ENCODE data around the gene PTPN18. TPM values are rescaled to one million over a fixed set of nuclear protein-coding genes. Genes with fewer than 3 reads are reported as not detected.
"Not testable (repeated sequence)": the region's sequence is repeated elsewhere in the genome, so short reads cannot be mapped to it uniquely, and the experiment has no call there.

Gene PTPN18, protein sequence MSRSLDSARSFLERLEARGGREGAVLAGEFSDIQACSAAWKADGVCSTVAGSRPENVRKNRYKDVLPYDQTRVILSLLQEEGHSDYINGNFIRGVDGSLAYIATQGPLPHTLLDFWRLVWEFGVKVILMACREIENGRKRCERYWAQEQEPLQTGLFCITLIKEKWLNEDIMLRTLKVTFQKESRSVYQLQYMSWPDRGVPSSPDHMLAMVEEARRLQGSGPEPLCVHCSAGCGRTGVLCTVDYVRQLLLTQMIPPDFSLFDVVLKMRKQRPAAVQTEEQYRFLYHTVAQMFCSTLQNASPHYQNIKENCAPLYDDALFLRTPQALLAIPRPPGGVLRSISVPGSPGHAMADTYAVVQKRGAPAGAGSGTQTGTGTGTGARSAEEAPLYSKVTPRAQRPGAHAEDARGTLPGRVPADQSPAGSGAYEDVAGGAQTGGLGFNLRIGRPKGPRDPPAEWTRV
- total RNA-seq = 10 to 100 TPM; 36.4 to 37.2 TPM

DNA sequence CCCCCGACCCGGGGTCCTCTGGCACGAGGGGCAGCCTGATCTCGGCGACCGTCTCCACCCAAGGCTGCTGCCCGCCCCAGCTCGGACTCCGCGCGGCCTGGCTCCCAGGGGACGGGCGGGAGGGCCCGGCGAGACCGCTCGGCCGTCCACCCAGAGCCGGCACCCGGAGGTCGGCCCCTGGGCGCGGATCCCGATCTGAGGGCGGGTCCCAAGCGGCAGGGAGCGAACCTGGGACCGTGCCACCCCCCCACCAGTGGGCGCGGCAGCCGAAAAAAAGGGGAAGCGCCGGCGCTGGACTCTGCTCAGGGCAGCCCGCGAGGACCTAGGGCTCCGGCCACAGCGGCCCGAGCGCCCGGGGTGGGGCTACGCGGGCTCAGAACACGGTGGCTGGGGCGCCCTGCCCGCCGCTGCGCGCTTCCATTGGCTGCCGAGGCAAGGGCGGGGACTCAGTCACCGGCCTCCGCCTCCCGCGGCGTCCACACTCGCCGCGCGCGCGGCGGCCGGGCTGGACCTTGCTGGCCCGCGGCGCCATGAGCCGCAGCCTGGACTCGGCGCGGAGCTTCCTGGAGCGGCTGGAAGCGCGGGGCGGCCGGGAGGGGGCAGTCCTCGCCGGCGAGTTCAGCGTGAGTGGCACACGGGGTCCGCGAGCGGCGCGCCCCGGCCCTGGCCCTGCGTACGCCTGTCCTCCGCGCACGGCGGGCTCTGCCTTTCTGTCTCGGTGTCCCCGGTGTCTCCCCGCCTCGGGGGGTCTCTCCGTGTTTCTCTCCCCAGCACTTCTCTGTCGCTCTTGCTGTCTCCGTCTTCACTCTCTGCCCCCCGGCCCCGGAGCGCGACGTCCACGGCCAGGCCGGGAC, at the start of gene PTPN18:
Gene PTPN18 (plus strand): TSS at position 479 of the 854 bp plus-strand sequence. CDS start 52 bp downstream, at position 531.
- Mint-ChIP-seq H3K4me1 (peaks cover 5% of the 10 kb centered on the region), H3K27me3 (peaks cover 3% of the 10 kb centered on the region), H3K36me3 (no peaks in the 10 kb centered on the region), H3K4me3 (peak within 1 kb of the TSS; percentile 81), H3K9me3 (no peaks in the 10 kb centered on the region), H3K27ac (no peak within 1 kb of the TSS)
- peak; percentile 67 for DNase-seq

DNA sequence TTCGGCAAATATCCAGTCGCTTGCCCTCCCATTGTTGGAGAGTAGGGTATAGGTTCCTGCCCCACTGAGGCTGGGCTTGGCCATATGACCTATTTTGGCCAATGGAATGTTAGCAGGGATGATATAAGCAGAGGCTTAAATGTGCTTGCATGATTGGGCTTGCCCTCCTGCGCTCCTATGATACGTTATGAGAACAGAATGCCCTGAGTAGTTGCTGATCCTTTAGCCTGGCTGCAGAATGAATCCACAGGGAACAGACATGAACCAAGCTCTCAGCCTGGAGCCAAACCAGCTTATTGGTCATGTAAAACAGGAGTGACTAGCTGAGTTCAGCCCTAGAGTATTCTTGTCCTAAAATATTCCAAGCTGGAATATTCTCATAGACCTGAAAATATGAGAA, 48.0 kb upstream of the PTPN18 start:
- no peaks in the 10 kb centered on the region for H3K9me3 Mint-ChIP-seq
- no peak overlapping the region for H3K4me3 Mint-ChIP-seq
- H3K27me3 Mint-ChIP-seq = peaks cover 4% of the 10 kb centered on the region
- no peak overlapping the region for H3K27ac Mint-ChIP-seq
- DNase-seq = no peak
- H3K36me3 Mint-ChIP-seq = no peaks in the 10 kb centered on the region
- no peaks in the 10 kb centered on the region for H3K4me1 Mint-ChIP-seq

DNA sequence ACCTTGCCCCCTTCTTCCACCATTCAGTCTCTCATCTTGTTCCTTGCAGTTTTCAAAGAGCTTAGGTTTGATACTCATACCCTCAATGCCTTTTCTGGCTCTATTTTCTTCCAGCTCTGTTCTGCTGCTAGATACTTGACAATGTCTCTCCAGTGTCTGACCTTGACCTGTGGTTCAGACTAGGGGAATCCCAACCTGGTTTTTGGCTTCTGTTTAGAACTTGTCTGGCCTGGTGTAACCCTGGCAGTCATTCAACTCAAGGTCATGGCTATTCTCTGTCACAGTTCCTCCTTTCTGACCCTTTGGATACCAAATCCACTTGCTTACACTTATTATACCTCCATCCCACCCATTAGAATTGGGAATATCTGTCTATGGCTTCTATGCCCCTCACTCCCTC, 45.0 kb upstream of the PTPN18 start:
- Mint-ChIP-seq H3K27me3 (no peaks in the 10 kb centered on the region), H3K36me3 (no peaks in the 10 kb centered on the region), H3K9me3 (no peaks in the 10 kb centered on the region), H3K4me3 (no peak overlapping the region), H3K4me1 (no peaks in the 10 kb centered on the region), H3K27ac (no peak overlapping the region)
- no peak for DNase-seq

DNA sequence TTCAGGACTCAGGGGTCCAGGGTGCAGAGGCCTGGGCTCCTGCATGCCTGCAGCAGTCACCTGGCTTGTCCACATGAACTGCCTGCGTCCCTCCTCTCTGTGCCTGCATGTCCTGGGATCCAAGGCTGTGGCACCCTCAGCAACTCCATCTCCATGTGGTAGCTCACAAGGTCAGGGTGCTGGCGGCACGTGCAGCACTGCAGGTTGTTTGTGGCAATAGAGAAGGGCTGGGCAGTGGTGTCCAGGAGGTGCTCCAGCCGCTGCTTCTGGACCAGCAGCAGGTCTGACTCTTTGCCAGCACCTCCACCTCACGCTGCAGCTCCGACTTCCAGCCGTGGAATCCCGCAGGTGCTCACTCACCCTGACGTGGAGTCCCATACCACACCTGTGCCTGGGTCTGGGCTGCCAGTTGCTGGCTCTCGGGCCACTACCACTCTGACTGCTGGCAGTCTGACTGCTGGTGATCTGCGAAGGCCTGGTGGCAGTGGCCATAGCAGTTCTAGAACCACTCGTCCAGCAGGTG, 42.0 kb upstream of the PTPN18 start:
- Mint-ChIP-seq H3K9me3 (no peaks in the 10 kb centered on the region), H3K27ac (no peak overlapping the region), H3K36me3 (no peaks in the 10 kb centered on the region)

DNA sequence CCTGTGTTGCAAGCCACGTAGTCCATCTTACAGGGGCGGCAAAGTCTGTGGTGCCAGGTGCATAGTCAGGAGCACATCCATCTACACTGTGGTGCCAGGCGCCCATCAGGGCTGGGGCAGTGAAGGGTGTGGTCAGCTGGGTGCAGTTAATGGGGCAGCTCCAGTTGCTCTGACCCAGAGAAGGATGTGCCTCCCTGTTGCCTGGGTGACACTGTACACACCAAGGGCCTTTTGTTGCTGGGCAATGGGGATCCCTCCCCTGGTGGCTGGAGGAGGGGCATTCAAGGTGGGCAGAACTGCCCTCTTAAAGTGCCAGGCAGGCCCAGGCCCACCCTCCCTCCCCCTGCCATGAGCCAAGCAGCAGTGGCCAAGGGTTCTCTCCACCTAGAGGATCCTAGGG, 41.5 kb upstream of the PTPN18 start:
- Mint-ChIP-seq H3K27me3 (no peaks in the 10 kb centered on the region), H3K36me3 (no peaks in the 10 kb centered on the region), H3K9me3 (no peaks in the 10 kb centered on the region), H3K4me1 (no peaks in the 10 kb centered on the region), H3K4me3 (no peak overlapping the region), H3K27ac (no peak overlapping the region)
- DNase-seq = no peak

More for the DNA sequence above, 42.0 kb upstream of the PTPN18 start:
- no peaks in the 10 kb centered on the region for H3K4me1 Mint-ChIP-seq
- no peaks in the 10 kb centered on the region for H3K27me3 Mint-ChIP-seq
- DNase-seq = no peak
- H3K4me3 Mint-ChIP-seq = no peak overlapping the region

DNA sequence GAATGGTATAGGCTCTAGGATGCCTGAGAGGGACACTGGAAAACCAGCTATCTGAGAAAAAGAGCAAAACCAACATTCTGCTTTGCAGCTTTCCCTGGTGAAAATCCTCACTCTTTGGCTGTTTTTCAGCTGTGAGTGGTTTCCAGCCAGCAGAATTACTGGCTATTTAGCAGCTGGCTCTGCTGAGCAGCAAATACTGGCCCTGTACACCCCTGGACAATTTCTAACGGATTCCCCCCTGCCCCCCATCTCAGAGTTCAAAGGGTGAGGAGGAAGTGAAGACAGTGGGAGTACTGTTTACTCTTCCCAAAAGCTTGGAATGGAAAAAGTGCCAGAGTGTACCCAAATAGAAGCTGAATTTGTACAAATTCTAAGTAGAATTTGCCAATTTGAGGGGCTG, 39.3 kb upstream of the PTPN18 start:
- no peak overlapping the region for H3K4me3 Mint-ChIP-seq
- peaks cover 3% of the 10 kb centered on the region for H3K27me3 Mint-ChIP-seq
- H3K4me1 Mint-ChIP-seq = no peaks in the 10 kb centered on the region
- H3K9me3 Mint-ChIP-seq = no peaks in the 10 kb centered on the region
- H3K27ac Mint-ChIP-seq = no peak overlapping the region
- no peaks in the 10 kb centered on the region for H3K36me3 Mint-ChIP-seq
- no peak for DNase-seq

DNA sequence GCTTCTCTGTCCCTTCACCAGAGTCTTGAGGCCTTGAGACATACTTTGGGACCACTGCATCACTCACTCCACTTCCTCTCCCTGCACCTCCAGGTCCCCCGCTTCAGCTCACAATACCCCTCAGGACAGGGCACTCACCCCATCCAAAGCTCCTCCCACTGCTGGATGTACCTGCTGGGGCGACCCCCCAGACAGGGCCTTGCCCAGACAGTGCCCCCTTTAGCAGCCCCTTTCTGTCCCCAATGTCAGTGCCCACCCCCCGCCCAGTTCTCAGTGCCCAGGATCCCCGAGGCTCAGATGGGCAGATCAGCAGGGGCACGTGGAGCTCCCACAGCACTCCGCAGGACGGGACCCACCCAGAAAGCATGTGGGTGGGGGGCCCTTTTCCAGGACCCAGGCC, 37.0 kb upstream of the PTPN18 start:
- H3K36me3 Mint-ChIP-seq = no peaks in the 10 kb centered on the region
- H3K9me3 Mint-ChIP-seq = no peaks in the 10 kb centered on the region
- DNase-seq = no peak
- H3K4me1 Mint-ChIP-seq = no peaks in the 10 kb centered on the region
- no peak overlapping the region for H3K27ac Mint-ChIP-seq
- H3K27me3 Mint-ChIP-seq = peaks cover 10% of the 10 kb centered on the region
- H3K4me3 Mint-ChIP-seq = no peak overlapping the region

DNA sequence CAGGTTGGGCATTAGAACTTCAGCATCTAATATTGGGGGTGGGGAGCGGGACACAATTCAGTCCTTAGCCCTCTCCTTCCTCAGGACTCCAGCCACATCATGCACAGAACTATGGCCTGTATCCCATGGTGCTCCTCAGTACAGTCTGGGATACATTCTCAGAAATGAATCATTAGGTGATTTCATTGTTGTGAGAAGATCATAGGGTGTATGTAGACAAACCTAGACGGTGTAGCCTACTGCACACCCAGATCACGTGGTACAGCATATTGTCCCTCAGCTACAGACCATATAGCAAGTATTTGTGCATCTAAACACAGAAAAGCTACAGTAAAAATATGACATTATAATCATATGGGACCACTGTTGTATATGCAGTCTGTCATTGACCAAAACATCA, 36.3 kb upstream of the PTPN18 start:
- no peaks in the 10 kb centered on the region for H3K4me1 Mint-ChIP-seq
- no peak overlapping the region for H3K4me3 Mint-ChIP-seq
- H3K27ac Mint-ChIP-seq = no peak overlapping the region
- no peak for DNase-seq
- peaks cover 16% of the 10 kb centered on the region for H3K27me3 Mint-ChIP-seq
- no peaks in the 10 kb centered on the region for H3K36me3 Mint-ChIP-seq
- H3K9me3 Mint-ChIP-seq = no peaks in the 10 kb centered on the region

DNA sequence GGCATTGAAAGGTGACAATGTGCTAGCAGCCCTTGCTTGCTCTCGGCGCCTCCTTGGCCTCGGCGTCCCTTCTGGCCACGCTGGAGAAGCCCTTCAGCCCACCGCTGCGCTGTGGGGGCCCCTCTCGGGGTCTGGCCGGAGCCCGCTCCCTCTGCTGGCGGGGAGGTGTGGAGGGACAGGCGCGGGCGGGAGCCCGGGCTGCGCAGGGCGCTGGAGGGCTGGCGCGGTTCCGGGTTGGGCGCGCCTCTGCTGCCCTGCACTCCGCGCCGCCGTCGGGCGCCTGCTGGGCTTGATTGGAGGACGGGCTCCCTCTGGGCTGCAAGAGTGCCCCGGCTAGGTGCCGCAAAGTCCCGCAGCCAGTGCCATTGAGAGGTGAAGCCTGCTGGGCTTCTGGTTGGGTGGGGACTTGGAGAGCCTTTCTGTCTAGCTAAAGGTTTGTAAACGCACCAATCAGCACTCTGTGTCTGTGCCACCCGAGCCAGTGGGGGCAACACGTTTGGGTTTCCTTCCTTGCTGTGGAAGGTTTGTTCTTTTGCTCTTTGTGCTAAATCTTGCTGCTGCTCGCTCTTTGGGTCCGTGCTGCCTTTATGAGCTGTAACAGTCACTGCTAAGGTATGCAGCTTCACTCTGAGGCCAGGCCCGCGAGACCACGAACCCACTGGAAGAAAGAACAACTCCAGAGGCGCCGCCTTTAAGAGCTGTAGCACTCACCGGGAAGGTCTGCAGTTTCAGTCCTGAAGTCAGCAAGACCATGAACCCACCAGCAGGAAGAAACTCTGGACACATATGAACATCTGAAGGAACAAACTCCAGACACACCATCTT, 27.9 kb upstream of the PTPN18 start:
- no peak for DNase-seq
- Mint-ChIP-seq H3K9me3 (no peaks in the 10 kb centered on the region), H3K27ac (no peak overlapping the region), H3K4me3 (no peak overlapping the region), H3K36me3 (no peaks in the 10 kb centered on the region), H3K4me1 (peaks cover 7% of the 10 kb centered on the region), H3K27me3 (peaks cover 60% of the 10 kb centered on the region)

DNA sequence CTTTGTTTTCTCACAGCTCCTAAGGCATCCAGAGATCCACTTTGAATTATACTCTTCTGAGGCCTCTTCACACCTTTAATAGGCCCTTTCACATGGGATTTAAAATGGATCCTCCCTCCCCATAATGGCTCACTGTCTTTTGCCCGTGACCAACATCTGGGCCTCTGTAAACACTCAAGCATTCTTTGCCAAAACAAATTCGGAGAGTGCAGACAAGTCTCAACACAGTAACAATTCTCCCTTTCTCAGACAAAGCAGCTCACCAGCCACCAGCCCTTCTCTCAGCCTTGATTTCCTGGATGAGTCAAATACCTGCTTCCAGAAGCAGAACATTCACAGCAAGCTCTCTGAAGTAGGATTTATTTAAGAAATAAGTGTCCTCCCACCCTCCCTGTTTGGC, 27.1 kb upstream of the PTPN18 start:
- Mint-ChIP-seq H3K36me3 (no peaks in the 10 kb centered on the region), H3K4me1 (peaks cover 7% of the 10 kb centered on the region), H3K9me3 (no peaks in the 10 kb centered on the region), H3K4me3 (no peak overlapping the region), H3K27ac (no peak overlapping the region), H3K27me3 (peaks cover 59% of the 10 kb centered on the region)
- no peak for DNase-seq

DNA sequence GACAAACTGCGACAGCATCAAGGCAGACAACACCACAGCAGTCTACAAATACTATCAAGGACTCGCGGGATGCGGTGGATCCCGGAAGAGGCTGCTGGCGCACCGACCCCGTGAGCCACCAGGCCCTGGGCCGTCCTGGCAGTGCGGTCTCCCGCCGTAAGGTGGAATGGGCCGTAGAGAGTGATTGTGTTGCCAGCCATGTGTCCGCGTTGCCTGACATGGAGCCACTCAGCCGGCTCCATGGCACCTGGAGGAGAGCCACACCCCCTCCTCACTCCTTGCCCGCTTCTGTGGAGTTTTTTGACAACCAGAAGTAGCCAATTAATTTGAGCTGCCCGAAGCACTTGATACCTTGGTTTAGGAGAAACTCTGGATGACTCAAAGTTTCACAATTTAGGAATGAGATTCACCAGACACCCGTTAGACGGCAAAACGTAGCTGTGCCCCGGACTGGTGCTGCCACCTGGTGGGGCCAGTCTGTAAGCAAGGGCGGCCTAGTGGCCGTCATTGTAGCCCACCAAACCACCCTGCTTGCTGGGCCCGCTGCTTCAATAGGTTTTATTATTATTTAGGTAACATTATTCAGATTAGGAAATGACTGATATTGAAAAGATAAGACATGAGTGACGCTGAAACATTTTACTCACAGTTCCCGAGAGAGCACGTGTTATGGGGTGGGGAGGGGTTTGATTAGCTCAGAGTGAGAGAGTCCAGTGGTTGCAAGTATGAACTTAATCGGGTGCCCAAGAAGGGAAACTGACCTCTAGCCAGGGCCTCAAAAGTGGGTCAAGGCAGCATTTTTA, 23.4 kb upstream of the PTPN18 start:
- no peak overlapping the region for H3K27ac Mint-ChIP-seq
- DNase-seq = peak; percentile 76
- no peaks in the 10 kb centered on the region for H3K36me3 Mint-ChIP-seq
- peaks cover 7% of the 10 kb centered on the region for H3K4me1 Mint-ChIP-seq
- H3K9me3 Mint-ChIP-seq = no peaks in the 10 kb centered on the region
- H3K4me3 Mint-ChIP-seq = peak overlapping the region; percentile 38
- peaks cover 40% of the 10 kb centered on the region for H3K27me3 Mint-ChIP-seq

DNA sequence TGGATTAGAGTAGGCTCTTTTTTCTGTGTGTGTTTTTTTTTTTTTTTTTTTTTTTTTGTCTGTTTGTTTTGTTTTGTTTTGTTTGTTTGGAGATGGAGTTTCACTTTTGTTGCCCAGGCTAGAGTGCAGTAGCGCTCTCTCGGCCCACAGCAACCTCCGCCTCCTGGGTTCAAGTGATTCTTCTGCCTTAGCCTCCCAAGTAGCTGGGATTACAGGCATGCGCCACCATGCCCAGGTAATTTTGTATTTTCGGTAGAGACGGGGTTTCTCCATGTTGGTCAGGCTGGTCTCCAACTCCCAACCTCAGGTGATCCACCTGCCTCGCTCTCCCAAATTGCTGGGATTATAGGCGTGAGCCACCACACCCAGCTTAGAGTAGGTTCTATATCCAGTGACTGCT, 22.6 kb upstream of the PTPN18 start:
- not testable (repeated sequence) for H3K4me3 Mint-ChIP-seq, H3K27ac Mint-ChIP-seq, DNase-seq, H3K9me3 Mint-ChIP-seq, H3K4me1 Mint-ChIP-seq, H3K36me3 Mint-ChIP-seq
- peaks cover 37% of the 10 kb centered on the region for H3K27me3 Mint-ChIP-seq

DNA sequence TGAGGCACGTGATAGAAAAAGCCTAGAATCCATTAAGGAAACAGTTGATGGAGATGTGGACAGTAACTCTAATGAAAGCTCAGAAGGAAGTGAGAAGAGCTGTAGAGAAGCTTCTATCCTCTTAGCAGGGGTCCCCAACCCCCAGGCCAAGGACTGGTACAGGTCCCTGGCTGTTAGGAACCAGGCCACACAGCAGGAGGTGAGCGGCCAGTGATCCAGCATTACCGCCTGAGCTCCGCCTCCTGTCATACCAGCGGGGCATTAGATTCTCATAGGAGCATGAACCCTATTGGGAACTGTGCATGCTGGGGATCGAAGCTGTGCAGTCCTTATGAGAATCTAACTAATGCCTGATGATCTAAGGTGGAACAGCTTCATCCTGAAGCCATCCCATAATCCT, 21.8 kb upstream of the PTPN18 start:
- peaks cover 7% of the 10 kb centered on the region for H3K4me1 Mint-ChIP-seq
- peaks cover 29% of the 10 kb centered on the region for H3K27me3 Mint-ChIP-seq
- DNase-seq = no peak
- no peaks in the 10 kb centered on the region for H3K36me3 Mint-ChIP-seq
- no peaks in the 10 kb centered on the region for H3K9me3 Mint-ChIP-seq
- no peak overlapping the region for H3K4me3 Mint-ChIP-seq
- H3K27ac Mint-ChIP-seq = no peak overlapping the region

DNA sequence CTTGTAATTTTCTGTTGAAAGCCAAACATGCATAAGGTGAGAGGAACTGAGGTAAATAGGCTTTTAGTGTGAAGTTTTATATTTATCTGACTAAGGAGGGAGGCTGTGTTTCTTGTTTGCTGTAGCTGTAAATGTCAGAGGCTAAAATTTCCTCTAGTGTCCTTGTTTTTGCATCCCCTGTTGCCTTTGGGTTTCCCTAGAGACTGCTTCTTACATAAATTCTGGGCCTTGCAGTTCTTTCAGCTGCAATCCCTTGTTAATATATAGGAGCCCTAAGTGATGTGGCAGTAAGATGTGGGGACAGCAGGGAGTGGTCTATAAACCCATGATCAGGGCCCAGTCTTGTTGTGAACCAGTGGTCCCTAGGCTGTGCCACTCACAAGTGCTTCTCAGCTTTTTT, 20.6 kb upstream of the PTPN18 start:
- Mint-ChIP-seq H3K9me3 (no peaks in the 10 kb centered on the region), H3K27ac (no peak overlapping the region), H3K36me3 (peaks cover 5% of the 10 kb centered on the region), H3K27me3 (peaks cover 24% of the 10 kb centered on the region), H3K4me3 (no peak overlapping the region), H3K4me1 (peaks cover 8% of the 10 kb centered on the region)
- DNase-seq = no peak
